Hematopoietic multipotent progenitor cell treated with erythropoietin and hydrocortisone succinate and interleukin-3 and kit ligand, for 17 days (in vitro differentiated cells): Measurements from ENCODE around the gene SMIM35.
"Not testable (repeated sequence)": the region's sequence is repeated elsewhere in the genome, so short reads cannot be mapped to it uniquely, and the experiment has no call there.

Source experiments
- DNase-seq: peaks from one replicate; pipeline ENCODE4 v3.0.0-alpha.2; 2015; ENCODE audit warnings: low spot score

SMIM35 gene

GRCh38 chr11:118027694-118028093 lies 59.1 kb downstream of the SMIM35 start:
- no peak for DNase-seq

- no peak for DNase-seq
Measured at GRCh38 chr11:118021146-118021545, 65.6 kb downstream of the SMIM35 start.

- DNase-seq: no peak
Measured at GRCh38 chr11:118018401-118018800, 68.4 kb downstream of the SMIM35 start.

- no peak for DNase-seq
Measured at GRCh38 chr11:118017631-118018315, 69.0 kb downstream of the SMIM35 start.

GRCh38 chr11:118017111-118017510 lies 69.7 kb downstream of the SMIM35 start:
- no peak for DNase-seq

- DNase-seq: no peak
Measured at GRCh38 chr11:118016104-118016503, 70.7 kb downstream of the SMIM35 start.

- no peak for DNase-seq
Measured at GRCh38 chr11:118015385-118015841, 71.3 kb downstream of the SMIM35 start.

GRCh38 chr11:118014022-118014421 lies 72.7 kb downstream of the SMIM35 start:
- no peak for DNase-seq

- DNase-seq: no peak
Measured at GRCh38 chr11:118012083-118012669, 74.6 kb downstream of the SMIM35 start.

GRCh38 chr11:118010738-118011461 lies 75.9 kb downstream of the SMIM35 start:
- DNase-seq: no peak

GRCh38 chr11:118009864-118010737 lies 76.7 kb downstream of the SMIM35 start:
- DNase-seq: no peak

- DNase-seq: no peak
Measured at GRCh38 chr11:118008271-118008911, 78.4 kb downstream of the SMIM35 start.

GRCh38 chr11:118007563-118008270 lies 79.0 kb downstream of the SMIM35 start:
- not testable (repeated sequence) for DNase-seq

GRCh38 chr11:118007040-118007439 lies 79.7 kb downstream of the SMIM35 start:
- no peak for DNase-seq

GRCh38 chr11:118006153-118006534 lies 80.6 kb downstream of the SMIM35 start:
- DNase-seq: no peak

- DNase-seq: no peak
Measured at GRCh38 chr11:118005224-118006152, 81.3 kb downstream of the SMIM35 start.

GRCh38 chr11:118004543-118005223 lies 82.1 kb downstream of the SMIM35 start:
- no peak for DNase-seq

- DNase-seq: no peak
Measured at GRCh38 chr11:118003456-118003855, 83.3 kb downstream of the SMIM35 start.
